Measurements from ENCODE around the gene LBHD2. TPM values are rescaled to one million over a fixed set of nuclear protein-coding genes. Genes with fewer than 3 reads are reported as not detected.
"Not testable (repeated sequence)": the region's sequence is repeated elsewhere in the genome, so short reads cannot be mapped to it uniquely, and the experiment has no call there.

LBHD2 gene
- not detected for total RNA-seq

GRCh38 chr14:103084021-103084919, at the start of gene LBHD2:
LBHD2 (plus strand) TSS chr14:103084210; CDS start chr14:103086013, 1,803 bp downstream.
- DNase-seq (ENCODE audit: low read depth in 2 of 3, low spot score in 2 of 3) = no peak

GRCh38 chr14:103041464-103041863, 42.5 kb upstream of the LBHD2 start:
- no peak for DNase-seq (ENCODE audit: low read depth in 2 of 3, low spot score in 2 of 3)

DNA sequence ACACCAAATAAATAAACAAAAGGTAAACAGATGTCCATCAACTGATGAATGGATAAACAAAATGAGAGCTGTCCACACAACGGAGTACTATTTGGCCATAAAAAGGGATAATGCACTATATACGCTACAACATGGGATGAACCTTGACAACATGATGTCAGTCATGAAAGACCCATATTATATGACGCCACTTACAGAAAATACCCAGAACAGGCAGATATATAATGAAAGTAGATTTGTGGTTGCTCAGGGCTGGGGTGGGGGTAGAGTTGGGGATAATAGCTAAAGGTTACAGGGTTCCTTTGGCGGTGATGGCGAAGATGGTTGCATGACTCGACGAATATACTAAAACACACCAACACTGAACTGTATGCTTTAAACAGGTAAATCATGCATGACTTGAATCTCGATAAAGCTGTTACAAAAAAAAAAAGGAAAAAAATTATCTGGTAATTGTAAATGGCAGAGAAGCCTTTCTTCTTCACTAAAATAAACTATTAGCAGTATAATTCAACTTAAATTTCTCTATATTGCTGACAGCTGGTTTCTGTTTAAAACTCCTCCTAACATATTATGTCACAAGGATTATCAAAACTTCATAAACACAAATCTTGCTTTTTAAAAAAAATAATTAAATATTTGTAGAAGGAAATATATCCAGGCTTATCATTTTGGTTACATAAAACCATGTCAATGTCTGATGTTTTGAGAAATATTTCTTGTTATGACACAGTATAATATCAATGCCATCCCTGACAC, 40.6 kb upstream of the LBHD2 start:
- no peak for DNase-seq (ENCODE audit: low read depth in 2 of 3, low spot score in 2 of 3)

- DNase-seq (ENCODE audit: low read depth in 2 of 3, low spot score in 2 of 3) = peak in 1 of 3 donors; percentile 36
Measured at GRCh38 chr14:103045371-103045869, 38.6 kb upstream of the LBHD2 start.

GRCh38 chr14:103047453-103047852, 36.6 kb upstream of the LBHD2 start:
- not testable (repeated sequence) for DNase-seq (ENCODE audit: low read depth in 2 of 3, low spot score in 2 of 3)

DNA sequence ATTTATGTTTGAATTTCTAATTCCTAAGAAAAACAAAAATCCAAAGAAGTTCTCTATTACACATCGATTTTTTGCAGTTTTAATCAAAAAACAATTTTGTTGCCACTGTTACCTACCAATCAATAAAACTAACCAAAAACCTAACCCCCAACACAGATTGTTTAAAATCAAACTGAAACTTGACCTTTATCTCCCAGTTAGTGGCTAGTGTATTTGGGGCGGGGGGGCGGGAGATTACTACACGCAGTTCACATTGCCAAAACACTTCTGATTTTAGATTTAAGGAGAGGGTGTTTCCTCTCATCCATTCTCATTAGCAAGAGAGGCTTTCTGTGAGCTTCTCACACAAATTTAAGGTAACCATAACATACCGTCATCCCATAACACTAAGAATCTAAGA, 33.1 kb upstream of the LBHD2 start:
- no peak for DNase-seq (ENCODE audit: low read depth in 2 of 3, low spot score in 2 of 3)

DNA sequence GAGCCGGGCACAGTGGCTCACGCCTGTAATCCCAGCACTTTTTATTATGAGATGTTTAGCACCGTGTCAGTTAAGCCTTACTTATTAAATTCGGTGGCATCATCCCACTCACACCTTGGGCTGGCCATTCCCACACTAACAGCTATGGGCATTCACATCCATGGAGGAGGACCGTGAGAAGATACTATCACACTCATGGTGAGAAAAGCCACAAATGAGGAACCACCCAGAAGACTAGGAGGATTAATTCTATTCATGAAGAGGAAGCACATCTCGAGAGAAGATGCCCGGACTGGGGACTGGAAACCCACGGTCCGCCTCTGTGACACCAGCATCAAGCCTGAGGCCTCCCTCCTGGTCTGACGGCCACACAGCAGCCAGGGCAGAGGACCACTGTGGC, 31.6 kb upstream of the LBHD2 start:
- peak in 1 of 3 donors; percentile 57 for DNase-seq (ENCODE audit: low read depth in 2 of 3, low spot score in 2 of 3)

GRCh38 chr14:103055695-103056094, 28.3 kb upstream of the LBHD2 start:
- DNase-seq (ENCODE audit: low read depth in 2 of 3, low spot score in 2 of 3) = no peak

- DNase-seq (ENCODE audit: low read depth in 2 of 3, low spot score in 2 of 3) = peak in 1 of 3 donors; percentile 25
Measured at GRCh38 chr14:103056322-103057027, 27.5 kb upstream of the LBHD2 start.

DNA sequence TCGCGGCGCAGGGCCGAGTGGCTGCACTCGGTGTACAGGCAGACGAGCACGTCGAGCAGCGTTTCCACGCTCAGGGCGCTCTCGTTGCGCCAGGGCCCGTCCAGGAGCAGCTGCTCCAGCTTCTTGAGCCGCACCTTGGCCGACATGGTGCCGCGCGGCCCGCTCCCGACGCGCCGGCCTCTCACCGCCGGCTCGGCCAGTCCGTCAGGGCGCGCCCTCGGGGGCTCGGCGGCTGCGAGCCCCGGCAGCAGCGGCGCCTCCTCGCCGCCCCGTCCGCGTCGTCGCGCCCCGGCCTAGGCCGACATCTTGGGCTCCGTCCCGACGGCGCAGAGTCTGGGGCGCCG, 27.0 kb upstream of the LBHD2 start:
- no peak for DNase-seq (ENCODE audit: low read depth in 2 of 3, low spot score in 2 of 3)

- peak in 2 of 3 donors; percentile 57 to 59 for DNase-seq (ENCODE audit: low read depth in 2 of 3, low spot score in 2 of 3)
Measured at GRCh38 chr14:103057372-103058163, 26.4 kb upstream of the LBHD2 start, which contains the start of gene CDC42BPB. CDC42BPB (minus strand) TSS chr14:103057549; CDS start chr14:103057173, 376 bp downstream.

DNA sequence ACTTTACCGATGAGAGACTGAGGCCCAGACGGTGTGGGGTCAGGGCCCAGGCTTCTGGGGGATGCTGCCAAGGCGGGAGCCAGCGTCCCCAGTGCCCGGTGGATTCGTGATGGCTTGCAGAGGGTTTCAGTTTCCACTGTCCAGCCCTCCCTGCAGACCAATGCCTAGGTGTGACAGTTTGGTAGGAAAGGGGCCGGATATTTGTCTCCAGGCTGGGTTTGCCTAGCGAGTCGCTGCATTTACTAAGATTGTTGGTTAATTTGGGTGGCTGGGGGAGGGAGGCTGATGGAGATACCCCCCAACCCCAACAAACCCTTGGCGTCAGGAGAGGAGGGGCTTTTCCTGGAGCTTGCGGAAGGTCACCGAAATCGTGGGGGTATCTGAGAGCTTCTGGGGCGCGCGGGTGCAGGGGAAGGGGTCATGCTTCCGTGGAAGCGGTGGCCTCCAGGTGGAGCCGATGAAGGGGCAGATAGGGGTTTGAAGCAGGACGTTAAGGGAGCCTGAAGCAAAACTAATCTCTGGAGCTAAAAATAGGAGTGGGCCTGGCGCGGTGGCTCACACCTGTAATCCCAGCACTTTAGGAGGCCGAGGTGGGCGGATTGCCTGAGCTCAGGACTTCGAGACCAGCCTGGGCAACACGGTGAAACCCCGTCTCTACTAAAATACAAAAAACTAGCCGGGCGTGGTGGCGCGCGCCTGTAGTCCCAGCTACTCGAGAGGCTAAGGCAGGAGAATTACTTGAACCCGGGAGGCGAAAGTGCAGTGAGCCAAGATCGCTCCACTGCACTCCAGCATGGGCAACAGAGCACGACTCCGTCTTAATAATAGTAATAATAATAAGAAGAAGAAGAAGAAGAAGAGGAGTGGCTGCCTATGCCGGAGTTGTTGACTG, 25.6 kb upstream of the LBHD2 start:
- no peak for DNase-seq (ENCODE audit: low read depth in 2 of 3, low spot score in 2 of 3)

- DNase-seq (ENCODE audit: low read depth in 2 of 3, low spot score in 2 of 3) = no peak
Measured at GRCh38 chr14:103059556-103059955, 24.5 kb upstream of the LBHD2 start.

DNA sequence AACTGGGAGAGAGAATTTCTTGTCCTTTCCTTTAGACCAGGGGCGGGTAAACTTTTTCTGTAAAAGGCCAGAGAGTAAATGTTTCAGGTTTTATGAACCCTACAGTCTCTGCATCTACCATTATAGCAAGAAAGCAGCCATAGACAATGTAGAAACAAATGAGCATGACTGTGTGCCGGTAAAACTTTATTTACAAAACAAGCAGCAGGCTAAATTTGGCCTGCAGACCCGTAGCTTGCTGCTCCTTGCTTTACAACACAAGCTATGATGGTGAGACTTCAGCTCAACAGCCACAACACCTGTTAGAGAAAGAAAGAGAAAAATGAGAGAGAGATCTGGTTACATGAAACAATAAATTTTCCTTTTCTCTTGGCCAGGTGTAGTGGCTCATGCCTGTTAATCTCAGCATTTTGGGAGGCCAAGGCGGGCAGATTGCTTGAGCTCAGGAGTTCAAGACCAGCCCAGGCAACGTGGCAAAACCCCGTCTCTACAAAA, 22.5 kb upstream of the LBHD2 start:
- no peak for DNase-seq (ENCODE audit: low read depth in 2 of 3, low spot score in 2 of 3)

GRCh38 chr14:103064436-103064835, 19.6 kb upstream of the LBHD2 start:
- DNase-seq (ENCODE audit: low read depth in 2 of 3, low spot score in 2 of 3) = no peak

DNA sequence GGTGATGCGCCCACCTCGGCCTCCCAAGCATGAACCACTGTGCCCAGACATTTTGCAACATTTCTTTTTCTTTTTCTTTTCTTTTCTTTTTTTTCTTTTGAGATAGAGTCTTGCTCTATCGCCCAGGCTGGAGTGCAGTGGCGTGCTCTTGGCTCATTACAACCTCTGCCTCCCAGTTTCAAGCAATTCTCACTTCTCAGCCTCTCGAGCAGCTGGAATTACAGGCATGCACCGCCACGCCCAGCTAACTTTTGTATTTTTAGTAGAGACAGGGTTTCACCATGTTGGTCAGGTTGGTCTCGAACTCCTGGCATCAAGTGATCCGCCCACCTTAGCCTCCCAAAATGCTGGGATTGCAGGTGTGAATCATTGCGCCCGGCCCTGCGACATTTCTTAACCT, 19.0 kb upstream of the LBHD2 start:
- DNase-seq (ENCODE audit: low read depth in 2 of 3, low spot score in 2 of 3) = no peak

DNA sequence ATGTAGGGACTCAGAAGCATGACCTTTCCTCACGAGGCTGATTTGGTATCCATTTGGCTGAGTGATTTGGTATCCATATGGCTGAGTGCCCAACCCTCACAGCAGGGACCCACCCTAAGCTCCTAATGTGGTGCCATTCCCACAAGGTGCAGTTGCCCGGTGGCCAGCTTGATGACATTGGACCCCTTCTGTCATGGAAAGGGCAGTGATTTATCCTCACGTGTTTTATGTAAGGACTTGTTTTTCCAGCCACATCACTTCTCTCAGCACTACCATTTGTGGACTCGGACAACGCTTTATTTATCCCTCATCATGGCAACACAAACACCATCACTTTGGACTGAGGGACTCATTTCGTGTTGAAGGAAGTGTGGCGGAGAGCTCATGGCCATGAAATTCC, 18.1 kb upstream of the LBHD2 start:
- DNase-seq (ENCODE audit: low read depth in 2 of 3, low spot score in 2 of 3) = no peak

DNA sequence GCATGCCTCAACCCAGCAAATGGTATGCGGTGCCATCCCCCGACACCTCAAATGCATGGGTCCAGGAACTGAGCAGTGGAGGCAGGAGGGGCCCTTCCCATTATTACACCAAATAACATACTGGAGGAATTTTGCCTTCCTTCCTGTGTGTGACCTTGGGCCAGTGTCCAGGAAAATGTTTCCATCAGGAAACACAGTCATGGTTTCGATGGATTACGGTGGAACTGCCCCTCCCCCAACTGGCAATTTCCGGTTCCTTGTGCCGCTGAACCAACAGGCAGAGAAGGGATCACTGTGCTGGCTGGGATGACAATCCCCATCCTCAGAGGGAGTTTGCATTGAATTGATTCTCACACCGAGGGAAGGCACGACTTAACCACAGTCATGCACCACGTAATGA, 17.6 kb upstream of the LBHD2 start:
- no peak for DNase-seq (ENCODE audit: low read depth in 2 of 3, low spot score in 2 of 3)

Data from hematopoietic multipotent progenitor cell (in vitro differentiated cells).